GM12878 (cell line): Measurements from ENCODE around the gene LSM14A. TPM values are rescaled to one million over a fixed set of nuclear protein-coding genes. Genes with fewer than 3 reads are reported as not detected.

Experiments
- ATAC-seq: fragments of 200-7000 bp; cut with Tn5 transposase; 3 replicates; pipeline ENCODE4 v1.9.1; 2020; ENCODE audit warnings: mild to moderate bottlenecking, moderate library complexity
- BruUV-seq: library from RNA; stranded (reverse); fragments of 400-500 nt; replicated peaks from 2 replicates; lab custom pipeline; 2021; lab: Mats Ljungman, UMichigan
- CTCF ChIA-PET: fragments of 300-600 bp; sonication (Branson Sonifier 250); formaldehyde crosslinking; extraction: SDS; loops from one replicate; lab custom pipeline; 2021; ENCODE audit warnings: inconsistent platforms; lab: Yijun Ruan, JAX
- POLR2A ChIA-PET: fragments of 350-600 bp; formaldehyde crosslinking; extraction: SDS; loops from one replicate; lab custom pipeline; 2021; ENCODE audit warnings: inconsistent platforms; lab: Charles Lee
- RAD21 ChIA-PET: fragments of 300-600 bp; sonication (Branson Sonifier 250); formaldehyde crosslinking; loops from one replicate; lab custom pipeline; 2023; ENCODE audit warnings: antibody characterized with exemption; ENCODE audit not compliant: unreplicated experiment; lab: Charles Lee
- SMC1A ChIA-PET: fragments of 300-600 bp; sonication (Branson Sonifier 250); formaldehyde crosslinking; loops from one replicate; lab custom pipeline; 2023; ENCODE audit not compliant: unreplicated experiment, uncharacterized antibody; lab: Charles Lee
- DNase-seq: peaks from one replicate; pipeline ENCODE4 v3.0.0-alpha.2; 2011; ENCODE audit warnings: low read depth, low spot score
- FAIRE-seq: peaks from 3 replicates; lab custom pipeline; 2011; peaks lifted over from hg19 to GRCh38; lab: Jason Lieb, UNC
- H2AFZ ChIP-seq: 2 replicates; pipeline ENCODE4 v1.6.0; 2011; ENCODE audit warnings: low read depth, low read length, control low read depth; ENCODE audit not compliant: control insufficient read depth
- H3K27ac ChIP-seq: 2 replicates; pipeline ENCODE4 v1.5.1; 2011; ENCODE audit warnings: control low read depth; ENCODE audit not compliant: control insufficient read depth, insufficient read depth
- H3K27me3 ChIP-seq, 2 experiments: replicated peaks in 1 of 2; 2 replicates each; pipeline versions ENCODE4 v1.6.0 to v1.6.1; 2011; ENCODE audit warnings: low read length in 1 of 2; ENCODE audit not compliant: control insufficient read depth in 2 of 2, insufficient read depth in 2 of 2
- H3K36me3 ChIP-seq, 2 experiments: 2 replicates each; pipeline ENCODE4 v1.5.1; 2011; ENCODE audit warnings: low read length in 1 of 2; ENCODE audit not compliant: control insufficient read depth in 2 of 2, insufficient read depth in 2 of 2
- H3K4me1 ChIP-seq: 2 replicates; pipeline ENCODE4 v1.6.1; 2011; ENCODE audit warnings: mild to moderate bottlenecking, low read length, moderate library complexity, mixed read lengths; ENCODE audit not compliant: control insufficient read depth, insufficient read depth
- H3K4me2 ChIP-seq: 2 replicates; pipeline ENCODE4 v1.6.0; 2011; ENCODE audit warnings: control low read depth; ENCODE audit not compliant: control insufficient read depth, insufficient read depth
- H3K4me3 ChIP-seq: fragments of 200-600 bp; sonication (generic); 2 replicates; pipeline ENCODE4 v1.5.1; 2016
- H3K79me2 ChIP-seq: 2 replicates; pipeline ENCODE4 v1.6.0; 2011; ENCODE audit warnings: low read length; ENCODE audit not compliant: control insufficient read depth, insufficient read depth
- H3K9ac ChIP-seq: 2 replicates; pipeline ENCODE4 v1.8.0; 2011; ENCODE audit warnings: low read length, control low read depth, mixed read lengths; ENCODE audit not compliant: control insufficient read depth, insufficient read depth
- H3K9me3 ChIP-seq: replicated peaks from 3 replicates; pipeline ENCODE4 v1.5.1; 2011; ENCODE audit warnings: mild to moderate bottlenecking, low read length; ENCODE audit not compliant: control insufficient read depth, insufficient read depth
- H4K20me1 ChIP-seq: 2 replicates; pipeline ENCODE4 v1.6.0; 2011; ENCODE audit not compliant: control insufficient read depth, insufficient read depth
- ASH2L ChIP-seq: fragments of 300-600, 200-600 bp; sonication (generic); IDR thresholded peaks from 2 replicates; pipeline ENCODE4 v1.6.1; 2017; ENCODE audit warnings: low read depth, mild to moderate bottlenecking, borderline replicate concordance
- GABPA ChIP-seq: IDR thresholded peaks from 2 replicates; pipeline ENCODE4 v1.6.1; 2014; ENCODE audit warnings: antibody characterized with exemption, low read depth, mild to moderate bottlenecking, inconsistent platforms
- HDGF ChIP-seq: fragments of 450-650 bp; IDR thresholded peaks from 2 replicates; pipeline ENCODE4 v1.6.1; 2016; ENCODE audit warnings: antibody characterized with exemption
- MTA2 ChIP-seq: fragments of 450-650 bp; IDR thresholded peaks from 2 replicates; pipeline ENCODE4 v1.6.1; 2016; ENCODE audit warnings: low read depth, mild to moderate bottlenecking, moderate library complexity
- MXI1 ChIP-seq: fragments of 150-350 bp; IDR thresholded peaks from 2 replicates; pipeline ENCODE4 v1.6.1; 2011; ENCODE audit warnings: low read depth, mild to moderate bottlenecking, inconsistent platforms, low read length, improper control_type of control experiment
- NR2C2 ChIP-seq: IDR thresholded peaks from 2 replicates; pipeline ENCODE4 v1.6.1; 2011; ENCODE audit warnings: borderline replicate concordance, low read depth; ENCODE audit not compliant: control insufficient read depth, insufficient read length
- RUNX3 ChIP-seq: IDR thresholded peaks from 2 replicates; pipeline ENCODE4 v1.6.1; 2012; ENCODE audit warnings: low read length, inconsistent platforms
- ZNF207 ChIP-seq: fragments of 450-650 bp; IDR thresholded peaks from 2 replicates; pipeline ENCODE4 v1.6.1; 2014; ENCODE audit warnings: antibody characterized with exemption, mild to moderate bottlenecking, borderline replicate concordance
- ZNF24 ChIP-seq: fragments of 450-650 bp; IDR thresholded peaks from 2 replicates; pipeline ENCODE4 v1.6.1; 2017; ENCODE audit warnings: antibody characterized with exemption, mild to moderate bottlenecking
- WGBS: methylation state at CpG from one replicate; pipeline ENCODE4 v1.1.6; 2016; ENCODE audit warnings: low lambda C conversion rate; ENCODE audit not compliant: insufficient replicate concordance, insufficient coverage; ENCODE audit errors: missing lambda C conversion rate; 5-methylcytosine and 5-hydroxymethylcytosine counted together
- in situ Hi-C: fragments of 300-500 bp; cut with MboI; formaldehyde crosslinking; loops from 9 replicates; pipeline ENCODE4 v1.14.3; 2018; ENCODE audit warnings: mixed read lengths
- intact Hi-C: fragments of 100-400 bp; cut with micrococcal nuclease; formaldehyde crosslinking; loops from one replicate; pipeline ENCODE4 v1.14.2; 2022; ENCODE audit not compliant: unreplicated experiment
- polyA plus RNA-seq, 11 experiments: library from polyadenylated mRNA; depleted of rRNA in 4 of 11; unstranded in 6 of 11; stranded (reverse) in 5 of 11; fragments of >200 nt; fragmentation: Nextera tagmentation in 4 of 11; fragmentation: Illumina TruSeq in 1 of 11; extraction: Ambion mirVana in 4 of 11; extraction: Trizol in 1 of 11; gene quantifications; 1 replicate in 1 of 11; 2 replicates in 10 of 11; pipeline versions ENCODE4 v1.2.1 to v1.2.3, GENCODE V29; 2011 to 2016; ENCODE audit warnings: inconsistent platforms in 2 of 11, missing spikeins in 2 of 11, low read depth in 1 of 11
- total RNA-seq, 4 experiments: library from RNA; depleted of rRNA in 3 of 4; stranded (reverse); fragments of >200 nt in 3 of 4; fragmentation: Illumina TruSeq in 1 of 4; extraction: Trizol in 1 of 4; gene quantifications; 2 replicates each; pipeline versions ENCODE4 v1.2.1 to v1.2.3, GENCODE V29; 2013 to 2021
- TF ChIP-seq, protein P1 (sequence below): IDR thresholded peaks from 2 replicates; pipeline ENCODE4 v1.6.1; 2012; ENCODE audit warnings: low read length, inconsistent platforms

The LSM14A gene
- total and polyA plus RNA-seq, 10 of the 15 experiments (the other 5 are each of a cell fraction or from before 2014, with no cell fraction given) = 21.9 to 193 (median 89.4) TPM

DNA sequence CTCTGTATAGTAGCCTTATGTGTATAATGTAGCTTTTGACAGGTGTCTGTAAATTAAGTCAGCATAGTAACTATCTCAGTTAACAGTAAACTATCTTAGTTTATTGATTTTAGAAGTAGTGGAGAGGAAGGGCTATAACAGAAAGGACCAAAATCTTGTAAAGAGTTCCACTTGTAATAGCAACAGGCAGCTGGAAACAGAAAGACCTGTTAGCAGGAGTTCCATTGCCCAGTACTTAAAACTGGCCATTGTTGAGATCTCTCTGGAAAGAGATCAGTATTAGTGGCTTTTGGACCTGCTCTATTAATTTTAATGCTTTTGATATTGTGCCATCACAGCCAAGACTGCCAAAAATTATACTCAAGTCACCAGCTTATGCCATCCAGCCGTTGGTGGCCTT, 50.1 kb downstream of the LSM14A start:
- no peaks in the 10 kb centered on the region for H4K20me1 ChIP-seq
- no peak overlapping the region for H3K27ac ChIP-seq
- H3K27me3 ChIP-seq = no peaks in the 10 kb centered on the region
- POLR2A ChIA-PET = interaction anchor here (2.0 kb wide), 1 partner anchor 10 kb away, joined by 5 read pairs; no protein-coding TSS in a partner anchor
- peaks cover 11 to 57% of the 10 kb centered on the region in 2 experiments for H3K36me3 ChIP-seq
- SMC1A ChIA-PET = interaction anchor here (1.0 to 1.2 kb wide), 3 partner anchors 33 to 113 kb away, joined by 3 to 4 read pairs (median 3); no protein-coding TSS in a partner anchor
- CTCF ChIA-PET = interaction anchor here (0.7 to 4.4 kb wide), 9 partner anchors 9 to 100 kb away, joined by 3 to 20 read pairs (median 3); no protein-coding TSS in a partner anchor
- H3K4me2 ChIP-seq = no peak overlapping the region
- FAIRE-seq (no peak), ATAC-seq (no peak), DNase-seq (no peak)
- intact Hi-C loops (loop anchor here (10.0 kb wide), 1 partner anchor 98 kb away; no protein-coding TSS in a partner anchor), in situ Hi-C loops (no loop called here)
- no peaks in the 10 kb centered on the region; the same call in none of the 2 replicates for H3K79me2 ChIP-seq
- H3K9ac ChIP-seq = no peak overlapping the region
- no TSS peak for BruUV-seq
- H2AFZ ChIP-seq = no peak overlapping the region
- H3K4me3 ChIP-seq = no peak overlapping the region
- RAD21 ChIA-PET = interaction anchor here (0.8 kb wide), 2 partner anchors 13 to 44 kb away, joined by 3 read pairs; no protein-coding TSS in a partner anchor
- H3K4me1 ChIP-seq = peaks cover 28% of the 10 kb centered on the region
- no peak for TF ChIP-seq HDGF
- 100% methylated on average over 1 of the region's 1 CpG for WGBS
- H3K9me3 ChIP-seq = no peaks in the 10 kb centered on the region

DNA sequence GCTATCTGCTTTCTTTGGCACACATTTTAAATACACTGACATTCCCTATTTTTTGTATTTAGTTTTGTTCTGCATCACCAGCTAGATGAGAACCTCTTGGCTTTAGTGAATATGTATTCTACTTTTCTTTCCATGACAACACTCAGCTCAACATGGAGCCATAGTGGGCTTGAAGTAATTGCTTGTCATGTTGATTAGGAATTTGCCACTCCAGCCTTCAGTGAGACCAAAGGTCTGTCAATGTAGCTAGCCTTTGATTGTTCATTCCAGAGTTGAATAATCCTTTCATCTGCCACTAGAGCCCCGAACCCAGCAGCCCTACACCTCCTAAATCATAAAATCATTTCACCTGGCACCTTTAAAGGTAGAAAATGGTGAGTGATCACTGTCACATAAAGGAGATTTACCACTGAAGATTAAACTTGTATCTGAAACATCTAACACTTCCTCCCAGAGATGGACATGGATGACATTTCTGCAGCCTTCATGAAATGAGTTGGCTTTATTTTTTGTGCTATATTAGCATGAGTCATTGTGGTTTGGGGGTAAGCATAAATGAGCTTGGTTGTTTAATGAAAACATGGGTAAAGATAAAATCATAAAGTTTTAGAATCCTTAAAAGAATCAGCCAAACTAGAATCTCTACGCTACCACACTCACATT, 52.8 kb downstream of the LSM14A start:
- H3K79me2 ChIP-seq = no peaks in the 10 kb centered on the region; the same call in none of the 2 replicates
- H3K9me3 ChIP-seq = no peaks in the 10 kb centered on the region
- no peak overlapping the region for H3K4me2 ChIP-seq
- RAD21 ChIA-PET = interaction anchor here (1.2 kb wide), 1 partner anchor 111 kb away, joined by 4 read pairs; no protein-coding TSS in a partner anchor
- CTCF ChIA-PET = interaction anchor here (1.2 to 1.5 kb wide), 3 partner anchors 16 to 89 kb away, joined by 3 to 5 read pairs (median 3); no protein-coding TSS in a partner anchor
- H2AFZ ChIP-seq = no peak overlapping the region
- no peaks in the 10 kb centered on the region for H3K27me3 ChIP-seq
- H3K4me1 ChIP-seq = peaks cover 18% of the 10 kb centered on the region
- 74% methylated on average over 2 of the region's 2 CpGs for WGBS
- SMC1A ChIA-PET = interaction anchor here (0.9 to 1.4 kb wide), 2 partner anchors 15 to 47 kb away, joined by 3 read pairs; no protein-coding TSS in a partner anchor
- FAIRE-seq (no peak), DNase-seq (no peak), ATAC-seq (peak; percentile 73)
- intact Hi-C loops (loop anchor here (10.0 kb wide), 1 partner anchor 100 kb away; no protein-coding TSS in a partner anchor), in situ Hi-C loops (no loop called here)
- H3K27ac ChIP-seq = peak overlapping the region; percentile 47; the same call in 1 of the 2 replicates
- POLR2A ChIA-PET = interaction anchor here (0.5 to 1.2 kb wide), 6 partner anchors 30 to 68 kb away, joined by 3 to 9 read pairs (median 3); no protein-coding TSS in a partner anchor
- H4K20me1 ChIP-seq = no peaks in the 10 kb centered on the region
- peaks cover 13 to 48% of the 10 kb centered on the region in 2 experiments for H3K36me3 ChIP-seq
- H3K9ac ChIP-seq = no peak overlapping the region
- no TSS peak for BruUV-seq
- no peak overlapping the region for H3K4me3 ChIP-seq
- TF ChIP-seq RUNX3 = peak; percentile 90
- TF ChIP-seq MTA2 = no peak
- no peak for TF ChIP-seq GABPA
- TF ChIP-seq ZNF207 = no peak
- no peak for TF ChIP-seq MXI1
- no peak for TF ChIP-seq ASH2L
- no peak for TF ChIP-seq NR2C2
- TF ChIP-seq, protein P1, sequence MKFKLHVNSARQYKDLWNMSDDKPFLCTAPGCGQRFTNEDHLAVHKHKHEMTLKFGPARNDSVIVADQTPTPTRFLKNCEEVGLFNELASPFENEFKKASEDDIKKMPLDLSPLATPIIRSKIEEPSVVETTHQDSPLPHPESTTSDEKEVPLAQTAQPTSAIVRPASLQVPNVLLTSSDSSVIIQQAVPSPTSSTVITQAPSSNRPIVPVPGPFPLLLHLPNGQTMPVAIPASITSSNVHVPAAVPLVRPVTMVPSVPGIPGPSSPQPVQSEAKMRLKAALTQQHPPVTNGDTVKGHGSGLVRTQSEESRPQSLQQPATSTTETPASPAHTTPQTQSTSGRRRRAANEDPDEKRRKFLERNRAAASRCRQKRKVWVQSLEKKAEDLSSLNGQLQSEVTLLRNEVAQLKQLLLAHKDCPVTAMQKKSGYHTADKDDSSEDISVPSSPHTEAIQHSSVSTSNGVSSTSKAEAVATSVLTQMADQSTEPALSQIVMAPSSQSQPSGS = peak; percentile 42; the same call in 1 of the 2 replicates
- no peak for TF ChIP-seq ZNF24
